B cell (primary cell): ENCODE data around the gene METTL24. TPM values are rescaled to one million over a fixed set of nuclear protein-coding genes. Genes with fewer than 3 reads are reported as not detected.

ENCODE experiments used
- ATAC-seq: fragments of 200-7000 bp; cut with Tn5 transposase; one replicate; pipeline ENCODE4 v1.10.0; 2021; ENCODE audit warnings: low read depth, mild to moderate bottlenecking, moderate number of reproducible peaks, moderate library complexity
- CTCF ChIA-PET: fragments of 350-600 bp; sonication (Branson Sonifier 250); formaldehyde crosslinking; loops from one replicate; lab custom pipeline; 2021; ENCODE audit warnings: antibody characterized with exemption, inconsistent platforms; lab: Charles Lee
- POLR2A ChIA-PET: fragments of 350-600 bp; sonication (Branson Sonifier 250); formaldehyde crosslinking; loops from one replicate; lab custom pipeline; 2021; ENCODE audit warnings: antibody characterized with exemption; lab: Charles Lee
- DNase-seq: peaks from one replicate; pipeline ENCODE4 v3.0.0; 2013
- H2AFZ ChIP-seq: 2 replicates; pipeline ENCODE4 v1.6.1; 2012; ENCODE audit warnings: mild to moderate bottlenecking, low read depth, low read length; ENCODE audit not compliant: insufficient read depth, poor library complexity, severe bottlenecking
- H3K27ac ChIP-seq, 2 donors: 1 replicate in 1 of 2; 2 replicates in 1 of 2; pipeline ENCODE4 v1.5.1; 2012 to 2013; ENCODE audit warnings: low read length in 2 of 2, mild to moderate bottlenecking in 2 of 2, moderate library complexity in 1 of 2
- H3K27me3 ChIP-seq, 4 experiments: fragments of 200-600 bp in 1 of 4; sonication (generic) in 1 of 4; replicated peaks in 1 of 4; 1 replicate in 2 of 4; 2 replicates in 2 of 4; pipeline versions ENCODE4 v1.6.1 to v1.7.0; 2013 to 2016; ENCODE audit warnings: low read length in 3 of 4, mild to moderate bottlenecking in 2 of 4, mixed read lengths in 1 of 4, moderate library complexity in 1 of 4; ENCODE audit not compliant: insufficient read depth in 4 of 4, control insufficient read depth in 3 of 4; ENCODE audit errors: control extremely low read depth in 1 of 4
- H3K36me3 ChIP-seq, 2 experiments: replicated peaks in 1 of 2; 1 replicate in 1 of 2; 2 replicates in 1 of 2; pipeline versions ENCODE4 v1.6.1 to v1.7.1; 2013; ENCODE audit warnings: low read length in 1 of 2; ENCODE audit not compliant: insufficient read depth in 2 of 2, control insufficient read depth in 1 of 2; ENCODE audit errors: control extremely low read depth in 1 of 2, extremely low read depth in 1 of 2
- H3K4me1 ChIP-seq, 2 donors: fragments of 200-600 bp in 1 of 2; sonication (generic) in 1 of 2; 1 replicate in 1 of 2; 2 replicates in 1 of 2; pipeline versions ENCODE4 v1.5.1 to v1.6.1; 2013 to 2017; ENCODE audit warnings: low read length in 2 of 2; ENCODE audit not compliant: control insufficient read depth in 2 of 2, insufficient read depth in 2 of 2
- H3K4me2 ChIP-seq: replicated peaks from 2 replicates; pipeline ENCODE3; 2012; ENCODE audit warnings: mild to moderate bottlenecking, low read depth, low read length; ENCODE audit not compliant: poor library complexity, severe bottlenecking
- H3K4me3 ChIP-seq, 5 experiments: fragments of 200-600 bp in 1 of 5; sonication (generic) in 1 of 5; 1 replicate in 3 of 5; 2 replicates in 2 of 5; pipeline versions ENCODE4 v1.5.1 to v1.7.0; 2011 to 2016; ENCODE audit warnings: low read length in 4 of 5, mild to moderate bottlenecking in 4 of 5, low read depth in 2 of 5, control low read depth in 1 of 5, moderate library complexity in 1 of 5; ENCODE audit not compliant: insufficient read depth in 1 of 5; ENCODE audit errors: control extremely low read depth in 1 of 5, extremely low read depth in 1 of 5
- H3K79me2 ChIP-seq: fragments of 200-600 bp; sonication (generic); one replicate; pipeline ENCODE4 v1.6.0; 2016; ENCODE audit warnings: low read length; ENCODE audit not compliant: control insufficient read depth, insufficient read depth
- H3K9ac ChIP-seq: fragments of 200-600 bp; sonication (generic); 2 replicates; pipeline ENCODE4 v1.6.1; 2017; ENCODE audit warnings: mild to moderate bottlenecking, low read length, moderate library complexity
- H3K9me3 ChIP-seq, 3 donors: one replicate each; pipeline versions ENCODE4 v1.6.1 to v1.7.1; 2013; ENCODE audit warnings: low read length in 2 of 3; ENCODE audit not compliant: control insufficient read depth in 2 of 3, insufficient read depth in 1 of 3; ENCODE audit errors: control extremely low read depth in 1 of 3
- H4K20me1 ChIP-seq: 2 replicates; pipeline ENCODE4 v1.6.0; 2012; ENCODE audit warnings: mild to moderate bottlenecking, low read length; ENCODE audit not compliant: insufficient read depth, control insufficient read depth, poor library complexity, severe bottlenecking
- H3K27ac Mint-ChIP-seq: one replicate; pipeline ENCODE4 v1.8.0; 2021; ENCODE audit warnings: mixed read lengths
- H3K27me3 Mint-ChIP-seq: one replicate; pipeline ENCODE4 v1.8.0; 2021; ENCODE audit warnings: mixed read lengths
- H3K4me1 Mint-ChIP-seq: one replicate; pipeline ENCODE4 v1.8.0; 2021; ENCODE audit warnings: mixed read lengths
- H3K4me3 Mint-ChIP-seq: one replicate; pipeline ENCODE4 v1.8.0; 2021; ENCODE audit warnings: mixed read lengths
- H3K9me3 Mint-ChIP-seq: one replicate; pipeline ENCODE4 v1.8.0; 2022; ENCODE audit warnings: mixed read lengths; ENCODE audit not compliant: insufficient read depth
- EZH2 ChIP-seq: IDR thresholded peaks from 2 replicates; pipeline ENCODE4 v1.6.1; 2012; ENCODE audit warnings: borderline replicate concordance, low read depth, mild to moderate bottlenecking, moderate library complexity, low read length; ENCODE audit not compliant: insufficient read depth, poor library complexity, severe bottlenecking
- WGBS: methylation state at CpG from one replicate; pipeline ENCODE4 v1.1.5; 2013; ENCODE audit warnings: missing lambda C conversion rate; ENCODE audit not compliant: insufficient coverage; 5-methylcytosine and 5-hydroxymethylcytosine counted together
- intact Hi-C: fragments of 100-400 bp; cut with micrococcal nuclease; formaldehyde crosslinking; loops from one replicate; pipeline ENCODE4 v1.10.0; 2022
- polyA plus RNA-seq: library from polyadenylated mRNA; depleted of rRNA; stranded (reverse); fragments of >200 nt; gene quantifications from 2 replicates; pipeline ENCODE4 v1.2.3, GENCODE V29; 2012
- total RNA-seq, 2 donors: library from RNA; stranded (reverse); fragments of 120-200 nt in 1 of 2; gene quantifications; 1 replicate in 1 of 2; 2 replicates in 1 of 2; pipeline versions ENCODE4 v1.2.3 to v1.2.4, GENCODE V29; 2013 to 2022
- TF ChIP-seq, protein P1 (sequence below): fragments of 200-600 bp; IDR thresholded peaks from one replicate; pipeline ENCODE4 v1.8.0; 2022; ENCODE audit warnings: antibody characterized with exemption, mild to moderate bottlenecking

METTL24 gene
- total and polyA plus RNA-seq, 2 donors (not counting 1 experiment from before 2014, with no cell fraction given): not detected

- no peak overlapping the region for H3K9ac ChIP-seq
- H3K4me1 ChIP-seq: peaks cover 0 to 3% of the 10 kb centered on the region in 2 donors
- peaks cover 0 to 7% (median 3%) of the 10 kb centered on the region in 4 experiments for H3K27me3 ChIP-seq
- ATAC-seq (no peak), DNase-seq (no peak)
- no peaks in the 10 kb centered on the region for H3K79me2 ChIP-seq
- H3K4me3 ChIP-seq: no peak overlapping the region
- no peak overlapping the region for H3K4me3 Mint-ChIP-seq
- CTCF ChIA-PET: no interaction called here
- H4K20me1 ChIP-seq: no peaks in the 10 kb centered on the region
- H3K27ac ChIP-seq: no peak overlapping the region
- no peak overlapping the region for H3K4me2 ChIP-seq
- WGBS: 86% methylated on average over 4 of the region's 4 CpGs
- H3K4me1 Mint-ChIP-seq: peaks cover 6% of the 10 kb centered on the region
- H2AFZ ChIP-seq: no peak overlapping the region
- no peak overlapping the region for H3K27ac Mint-ChIP-seq
- TF ChIP-seq, protein P1, sequence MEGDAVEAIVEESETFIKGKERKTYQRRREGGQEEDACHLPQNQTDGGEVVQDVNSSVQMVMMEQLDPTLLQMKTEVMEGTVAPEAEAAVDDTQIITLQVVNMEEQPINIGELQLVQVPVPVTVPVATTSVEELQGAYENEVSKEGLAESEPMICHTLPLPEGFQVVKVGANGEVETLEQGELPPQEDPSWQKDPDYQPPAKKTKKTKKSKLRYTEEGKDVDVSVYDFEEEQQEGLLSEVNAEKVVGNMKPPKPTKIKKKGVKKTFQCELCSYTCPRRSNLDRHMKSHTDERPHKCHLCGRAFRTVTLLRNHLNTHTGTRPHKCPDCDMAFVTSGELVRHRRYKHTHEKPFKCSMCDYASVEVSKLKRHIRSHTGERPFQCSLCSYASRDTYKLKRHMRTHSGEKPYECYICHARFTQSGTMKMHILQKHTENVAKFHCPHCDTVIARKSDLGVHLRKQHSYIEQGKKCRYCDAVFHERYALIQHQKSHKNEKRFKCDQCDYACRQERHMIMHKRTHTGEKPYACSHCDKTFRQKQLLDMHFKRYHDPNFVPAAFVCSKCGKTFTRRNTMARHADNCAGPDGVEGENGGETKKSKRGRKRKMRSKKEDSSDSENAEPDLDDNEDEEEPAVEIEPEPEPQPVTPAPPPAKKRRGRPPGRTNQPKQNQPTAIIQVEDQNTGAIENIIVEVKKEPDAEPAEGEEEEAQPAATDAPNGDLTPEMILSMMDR: no peak
- TF ChIP-seq EZH2: no peak
- intact Hi-C loops: no loop called here
- no peaks in the 10 kb centered on the region for H3K9me3 Mint-ChIP-seq
- POLR2A ChIA-PET: no interaction called here
- no peaks in the 10 kb centered on the region for H3K9me3 ChIP-seq
- H3K27me3 Mint-ChIP-seq: peaks cover 34% of the 10 kb centered on the region
- H3K36me3 ChIP-seq: no peaks in the 10 kb centered on the region
These were observed 10.9 kb upstream of the METTL24 start for GRCh38 chr6:110369066-110369465.

DNA sequence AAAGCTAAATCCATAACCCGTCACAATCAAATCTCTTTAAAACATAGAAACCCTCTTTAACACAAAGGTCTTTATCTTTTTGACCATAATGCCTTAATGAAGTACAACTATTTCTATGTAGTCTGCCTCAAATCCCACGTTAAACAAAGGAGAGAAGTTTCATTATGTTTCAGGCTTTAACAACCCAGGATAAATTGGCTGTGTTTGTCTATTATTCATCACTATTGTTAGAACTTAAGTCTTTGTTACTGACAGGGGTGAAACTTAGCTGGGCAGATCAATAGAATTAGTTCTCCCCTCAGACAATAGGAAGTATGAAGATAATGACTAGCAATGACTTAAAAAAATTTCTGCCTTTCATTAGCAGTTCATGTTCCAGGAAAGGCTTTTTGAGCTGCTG lies 10.1 kb upstream of the METTL24 start:
- Histone ChIP-seq H3K4me3 (no peak overlapping the region), H3K27me3 (peaks cover 0 to 10% (median 4%) of the 10 kb centered on the region in 4 experiments), H3K27ac (no peak overlapping the region), H3K36me3 (no peaks in the 10 kb centered on the region), H3K9ac (no peak overlapping the region), H3K4me1 (no peaks in the 10 kb centered on the region), H3K9me3 (no peaks in the 10 kb centered on the region), H4K20me1 (no peaks in the 10 kb centered on the region), H3K79me2 (no peaks in the 10 kb centered on the region), H3K4me2 (no peak overlapping the region), H2AFZ (no peak overlapping the region)
- H3K4me3 Mint-ChIP-seq: no peak overlapping the region
- POLR2A ChIA-PET: no interaction called here
- WGBS: no CpG with 5 or more reads among the region's 2 CpGs
- TF ChIP-seq, protein P1: no peak
- TF ChIP-seq EZH2: no peak
- DNase-seq (no peak), ATAC-seq (no peak)
- H3K27me3 Mint-ChIP-seq: peaks cover 39% of the 10 kb centered on the region
- CTCF ChIA-PET: no interaction called here
- H3K9me3 Mint-ChIP-seq: no peaks in the 10 kb centered on the region
- no peak overlapping the region for H3K27ac Mint-ChIP-seq
- H3K4me1 Mint-ChIP-seq: peaks cover 4% of the 10 kb centered on the region
- intact Hi-C loops: no loop called here
